ENCODE data around the gene MMP12. TPM values are rescaled to one million over a fixed set of nuclear protein-coding genes. Genes with fewer than 3 reads are reported as not detected.

The MMP12 gene
- total RNA-seq, 3 donors from 2014 or later = 3.5 TPM; not detected in 2

GRCh38 chr11:102831128-102831488 is 43.7 kb downstream of the MMP12 start:
- H3K4me1 ChIP-seq = no peaks in the 10 kb centered on the region
- intact Hi-C loops (cut with DNase I; ENCODE audit: low total_unique reads) = no loop called here
- no peaks in the 10 kb centered on the region for H3K36me3 ChIP-seq
- H3K27ac ChIP-seq = no peak overlapping the region
- no peak for DNase-seq (ENCODE audit: low spot score in 2 of 2)
- TF ChIP-seq POLR2AphosphoS5 (IDR thresholded peaks at IDR 0.05) (no peak), POLR2A (IDR thresholded peaks at IDR 0.05) (no peak), CTCF (IDR thresholded peaks at IDR 0.05) (no peak)
- no peaks in the 10 kb centered on the region for H3K27me3 ChIP-seq
- H3K9me3 ChIP-seq = peaks cover 0 to 2% of the 10 kb centered on the region in 2 donors
- peak overlapping the region in 2 of 3 donors; percentile 40 to 56 for H3K4me3 ChIP-seq

DNA sequence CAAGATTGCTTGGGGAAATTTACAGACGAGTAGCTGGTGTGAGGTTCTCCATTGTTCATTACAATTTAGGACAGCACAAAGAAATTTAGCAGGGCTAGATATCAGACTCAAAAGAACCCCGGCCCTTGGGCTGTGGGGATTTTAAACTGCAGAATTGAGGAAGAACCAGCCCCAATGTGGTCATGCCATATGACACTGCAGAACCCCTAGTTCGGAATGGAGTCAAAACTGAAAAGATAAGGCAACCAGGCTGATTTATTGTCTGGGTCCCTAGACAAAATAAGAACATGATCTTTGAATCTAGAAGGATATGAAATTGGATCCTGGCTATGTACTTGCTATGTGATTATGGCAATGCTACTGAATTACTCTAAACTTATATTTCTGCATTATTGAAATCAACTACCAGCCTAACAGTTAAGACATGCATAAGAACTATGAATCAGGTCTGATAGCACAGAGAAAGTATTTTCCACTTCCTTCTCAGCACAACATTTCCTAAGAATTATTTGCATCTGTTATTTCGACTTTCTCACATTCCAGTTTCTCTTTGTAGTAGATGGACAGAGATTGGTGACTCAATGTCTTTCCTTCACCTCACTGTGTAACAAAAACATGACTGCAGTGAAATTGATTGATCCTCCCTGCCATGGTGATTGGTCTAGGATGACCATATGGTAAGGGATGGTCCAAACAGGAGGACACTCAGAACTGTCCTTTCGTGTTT is 44.6 kb downstream of the MMP12 start:
- no peaks in the 10 kb centered on the region for H3K4me1 ChIP-seq
- peaks cover 0 to 6% of the 10 kb centered on the region in 2 donors for H3K9me3 ChIP-seq
- intact Hi-C loops (cut with DNase I; ENCODE audit: low total_unique reads) = no loop called here

DNA sequence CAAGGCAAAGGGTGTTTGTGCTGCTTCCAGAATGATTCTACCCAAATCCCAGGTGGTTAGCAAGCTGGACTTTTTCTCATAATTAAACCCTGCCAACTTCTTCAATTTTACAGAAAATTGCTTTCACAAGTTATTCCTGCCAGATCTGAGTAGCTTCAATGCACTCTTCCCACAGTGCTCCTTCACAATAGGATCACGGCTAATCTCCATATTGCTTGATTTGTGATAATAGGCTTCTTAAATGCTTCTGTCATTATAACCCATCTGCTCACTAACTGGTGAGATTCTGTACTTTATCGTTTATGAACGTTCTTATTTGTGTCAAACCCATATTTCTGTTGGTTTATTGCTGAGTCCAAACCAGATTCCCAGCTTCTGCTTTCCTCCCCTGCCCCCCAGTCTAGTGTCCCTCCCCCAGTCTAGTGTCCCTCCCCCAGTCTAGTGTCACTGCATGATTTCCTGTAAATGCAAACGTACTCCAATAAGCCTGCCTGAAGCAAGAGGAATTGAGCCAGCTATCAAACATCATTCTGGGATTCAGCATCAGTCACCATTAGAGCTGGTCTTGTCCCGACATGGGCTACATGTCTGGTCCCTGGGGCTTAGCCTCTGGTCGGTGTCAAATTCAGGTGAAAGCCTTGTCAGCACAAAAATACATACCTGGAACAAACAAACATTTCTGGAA is 45.3 kb downstream of the MMP12 start:
- no peak overlapping the region for H3K4me3 ChIP-seq
- intact Hi-C loops (cut with DNase I; ENCODE audit: low total_unique reads) = no loop called here
- H3K27ac ChIP-seq = no peak overlapping the region
- no peak for DNase-seq (ENCODE audit: low spot score in 2 of 2)
- no peaks in the 10 kb centered on the region for H3K4me1 ChIP-seq
- TF ChIP-seq POLR2A (IDR thresholded peaks at IDR 0.05) = no peak
- no peak for TF ChIP-seq POLR2AphosphoS5 (IDR thresholded peaks at IDR 0.05)
- TF ChIP-seq CTCF (IDR thresholded peaks at IDR 0.05) = no peak
- no peaks in the 10 kb centered on the region for H3K27me3 ChIP-seq
- peaks cover 0 to 6% of the 10 kb centered on the region in 2 donors for H3K9me3 ChIP-seq
- no peaks in the 10 kb centered on the region for H3K36me3 ChIP-seq

More for the DNA sequence above, 44.6 kb downstream of the MMP12 start:
- TF ChIP-seq CTCF (IDR thresholded peaks at IDR 0.05) (no peak), POLR2A (IDR thresholded peaks at IDR 0.05) (no peak), POLR2AphosphoS5 (IDR thresholded peaks at IDR 0.05) (no peak)
- no peaks in the 10 kb centered on the region for H3K27me3 ChIP-seq
- H3K4me3 ChIP-seq = no peak overlapping the region
- no peaks in the 10 kb centered on the region for H3K36me3 ChIP-seq
- no peak for DNase-seq (ENCODE audit: low spot score in 2 of 2)
- H3K27ac ChIP-seq = no peak overlapping the region

DNA sequence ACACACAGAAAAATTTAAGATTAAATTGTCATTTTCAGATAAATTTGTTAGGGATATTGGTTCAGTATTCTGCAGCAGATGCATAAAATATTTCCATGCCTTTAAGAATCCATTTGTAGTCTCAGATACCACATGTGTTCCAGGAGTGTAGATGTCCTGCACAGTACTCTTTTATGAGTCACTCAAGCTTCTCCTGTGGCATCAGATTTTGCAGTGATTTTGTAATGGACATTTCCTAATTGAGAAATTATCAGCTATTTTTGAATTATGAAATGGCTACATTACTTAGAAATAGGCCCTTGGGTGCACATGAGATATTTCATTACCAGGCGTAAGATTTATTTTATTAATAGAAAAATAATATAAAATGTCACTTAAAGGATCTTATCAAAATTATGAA is 50.2 kb downstream of the MMP12 start:
- no peaks in the 10 kb centered on the region for H3K27me3 ChIP-seq
- DNase-seq (ENCODE audit: low spot score in 2 of 2) = no peak
- H3K36me3 ChIP-seq = no peaks in the 10 kb centered on the region
- no peak overlapping the region for H3K4me3 ChIP-seq
- H3K27ac ChIP-seq = no peak overlapping the region
- TF ChIP-seq POLR2AphosphoS5 (IDR thresholded peaks at IDR 0.05) (no peak), POLR2A (IDR thresholded peaks at IDR 0.05) (no peak), CTCF (IDR thresholded peaks at IDR 0.05) (no peak)
- intact Hi-C loops (cut with DNase I; ENCODE audit: low total_unique reads) = no loop called here
- peaks cover 0 to 6% of the 10 kb centered on the region in 2 donors for H3K9me3 ChIP-seq
- no peaks in the 10 kb centered on the region for H3K4me1 ChIP-seq

DNA sequence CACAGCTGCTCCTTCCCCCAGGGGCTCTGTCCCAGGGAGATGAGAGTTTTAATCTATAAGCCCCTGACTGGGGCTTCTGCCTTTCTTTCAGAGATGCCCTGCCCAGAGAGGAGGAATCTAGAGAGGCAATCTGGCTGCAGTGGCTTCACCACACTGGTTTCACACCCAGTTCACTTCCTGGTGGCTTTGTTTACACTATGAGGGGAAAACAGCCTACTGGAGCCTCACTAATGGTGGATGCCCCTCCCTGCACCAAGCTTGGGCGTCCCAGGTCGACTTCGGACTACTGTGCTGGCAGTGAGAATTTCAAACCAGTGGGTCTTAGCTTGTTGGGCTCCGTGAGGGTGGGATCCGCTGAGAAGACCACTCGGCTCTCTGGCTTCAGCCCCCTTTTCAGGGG is 55.3 kb downstream of the MMP12 start:
- H3K4me1 ChIP-seq = no peaks in the 10 kb centered on the region
- H3K36me3 ChIP-seq = no peaks in the 10 kb centered on the region
- H3K9me3 ChIP-seq = no peaks in the 10 kb centered on the region
- H3K27ac ChIP-seq = no peak overlapping the region
- H3K27me3 ChIP-seq = no peaks in the 10 kb centered on the region
- TF ChIP-seq CTCF (IDR thresholded peaks at IDR 0.05) = no peak
- TF ChIP-seq POLR2AphosphoS5 (IDR thresholded peaks at IDR 0.05) = no peak
- TF ChIP-seq POLR2A (IDR thresholded peaks at IDR 0.05) = no peak
- H3K4me3 ChIP-seq = no peak overlapping the region
- intact Hi-C loops (cut with DNase I; ENCODE audit: low total_unique reads) = no loop called here
- DNase-seq (ENCODE audit: low spot score in 2 of 2) = no peak

All from breast epithelium (tissue), 4 donors.